Activated CD8-positive, alpha-beta memory T cell treated with anti-CD3 and anti-CD28 coated beads, Interleukin-2, amount 50 U/mL, for 1 hour (primary cell): Measurements from ENCODE around the gene FAM187B.
"Not testable (repeated sequence)": the region's sequence is repeated elsewhere in the genome, so short reads cannot be mapped to it uniquely, and the experiment has no call there.

Experiments
- DNase-seq: peaks from one replicate; pipeline ENCODE4 v3.0.0-alpha.2; 2020; ENCODE audit errors: extremely low read depth

The FAM187B gene

GRCh38 chr19:35236638-35237400 is 8.3 kb upstream of the FAM187B start:
- DNase-seq, result no peak

GRCh38 chr19:35232912-35233311 is 4.4 kb upstream of the FAM187B start:
- DNase-seq, result no peak

GRCh38 chr19:35231956-35232645 is 3.6 kb upstream of the FAM187B start:
- DNase-seq, result no peak

- DNase-seq, result no peak
Observed at GRCh38 chr19:35229601-35230000, 1.1 kb upstream of the FAM187B start.

- DNase-seq, result no peak
Observed at GRCh38 chr19:35226748-35227147, 1.8 kb downstream of the FAM187B start.

GRCh38 chr19:35225951-35226350 is 2.6 kb downstream of the FAM187B start:
- no peak for DNase-seq

- no peak for DNase-seq
Observed at GRCh38 chr19:35224681-35225571, 3.6 kb downstream of the FAM187B start.

- DNase-seq, result no peak
Observed at GRCh38 chr19:35223862-35224505, 4.6 kb downstream of the FAM187B start.

GRCh38 chr19:35223084-35223790 is 5.3 kb downstream of the FAM187B start:
- DNase-seq, result no peak

GRCh38 chr19:35222373-35223015 is 6.0 kb downstream of the FAM187B start:
- no peak for DNase-seq

GRCh38 chr19:35220973-35221590 is 7.5 kb downstream of the FAM187B start:
- DNase-seq, result not testable (repeated sequence)

GRCh38 chr19:35220315-35220921 is 8.1 kb downstream of the FAM187B start:
- no peak for DNase-seq

- DNase-seq, result no peak
Observed at GRCh38 chr19:35219008-35219407, 9.5 kb downstream of the FAM187B start.

- DNase-seq, result no peak
Observed at GRCh38 chr19:35217649-35217990, 10.9 kb downstream of the FAM187B start.

- DNase-seq, result no peak
Observed at GRCh38 chr19:35216833-35217648, 11.5 kb downstream of the FAM187B start.

- no peak for DNase-seq
Observed at GRCh38 chr19:35216016-35216832, 12.3 kb downstream of the FAM187B start.

GRCh38 chr19:35214766-35215422 is 13.6 kb downstream of the FAM187B start:
- no peak for DNase-seq
